ENCODE results near the gene BPIFA3.

BPIFA3 gene

GRCh38 chr20:33235696-33236095, 18.5 kb downstream of the BPIFA3 start, which contains the start of gene BPIFA1:
BPIFA1 (plus strand) TSS chr20:33235996; CDS start chr20:33237712, 1,716 bp downstream.
- no peak within 1 kb of the TSS for H3K4me3 ChIP-seq (ENCODE audit: low read depth, low read length)
- no peak for TF ChIP-seq CTCF (IDR thresholded peaks at IDR 0.05; ENCODE audit: low read depth, low read length)

GRCh38 chr20:33236351-33236750, 19.2 kb downstream of the BPIFA3 start:
- no peak for TF ChIP-seq CTCF (IDR thresholded peaks at IDR 0.05; ENCODE audit: low read depth, low read length)
- H3K4me3 ChIP-seq (ENCODE audit: low read depth, low read length): no peak overlapping the region

DNA sequence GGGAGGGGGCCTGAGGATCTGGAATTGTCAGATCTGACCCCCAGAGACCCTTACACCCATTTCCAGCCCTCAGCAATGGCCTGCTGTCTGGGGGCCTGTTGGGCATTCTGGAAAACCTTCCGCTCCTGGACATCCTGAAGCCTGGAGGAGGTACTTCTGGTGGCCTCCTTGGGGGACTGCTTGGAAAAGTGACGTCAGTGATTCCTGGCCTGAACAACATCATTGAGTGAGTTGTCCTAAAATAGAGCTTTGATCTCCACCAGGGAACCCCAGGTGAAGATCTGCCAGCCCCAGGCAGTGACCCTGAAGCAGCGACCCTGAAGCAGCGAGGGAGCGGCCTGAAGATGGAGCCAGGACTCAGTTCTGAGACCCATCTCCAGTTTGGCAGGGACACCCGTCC, 20.8 kb downstream of the BPIFA3 start:
- no peak for TF ChIP-seq CTCF (IDR thresholded peaks at IDR 0.05; ENCODE audit: low read depth, low read length)
- H3K4me3 ChIP-seq (ENCODE audit: low read depth, low read length): no peak overlapping the region

DNA sequence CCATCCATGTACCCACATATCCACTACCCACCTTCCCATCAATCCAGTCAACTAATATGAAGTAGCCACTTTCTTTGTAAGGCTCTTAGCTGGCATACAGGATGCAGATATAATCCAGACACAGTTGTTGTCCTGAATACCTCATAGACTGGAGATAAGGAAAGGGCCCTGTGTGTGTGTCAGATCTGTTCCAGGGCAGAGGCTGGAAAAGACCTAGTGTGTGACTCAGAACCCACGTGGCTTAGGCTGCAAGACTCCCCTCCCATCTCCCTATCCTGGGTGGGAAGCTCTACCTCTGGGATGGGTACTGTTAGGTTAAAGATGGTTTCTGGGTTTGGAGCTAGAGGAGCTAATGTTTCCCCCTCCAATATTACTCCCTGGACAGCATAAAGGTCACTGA, 22.3 kb downstream of the BPIFA3 start:
- H3K4me3 ChIP-seq (ENCODE audit: low read depth, low read length): no peak overlapping the region
- no peak for TF ChIP-seq CTCF (IDR thresholded peaks at IDR 0.05; ENCODE audit: low read depth, low read length)

DNA sequence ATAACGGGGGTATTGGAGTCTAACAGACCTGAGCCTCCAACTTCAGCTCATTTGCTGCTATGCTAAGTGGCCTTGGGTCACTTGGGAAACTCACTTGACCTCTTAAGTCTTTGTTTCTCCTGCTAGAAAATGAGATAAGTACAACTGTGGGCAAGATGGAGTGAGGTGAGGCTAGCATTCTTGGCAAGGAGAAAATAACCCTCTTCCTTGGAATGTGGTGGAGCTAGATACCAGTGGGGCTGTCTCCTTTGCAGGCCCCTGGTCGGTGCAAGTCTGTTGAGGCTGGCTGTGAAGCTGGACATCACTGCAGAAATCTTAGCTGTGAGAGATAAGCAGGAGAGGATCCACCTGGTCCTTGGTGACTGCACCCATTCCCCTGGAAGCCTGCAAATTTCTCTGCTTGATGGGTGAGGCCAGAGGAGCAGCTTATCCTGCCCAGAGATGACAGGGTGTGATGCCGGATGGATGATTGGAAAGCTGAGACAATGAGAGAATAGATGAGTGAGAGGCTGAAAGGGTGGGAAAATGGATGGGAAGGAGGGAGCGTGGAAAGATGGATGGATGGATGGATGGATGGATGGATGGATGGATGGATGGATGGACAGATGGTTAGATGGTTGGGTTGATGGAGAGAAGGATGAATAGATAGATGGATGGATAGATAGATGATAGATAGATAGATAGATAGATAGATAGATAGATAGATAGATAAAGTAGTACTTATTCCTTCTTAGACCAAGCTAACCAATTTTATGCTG, 23.0 kb downstream of the BPIFA3 start:
- H3K4me3 ChIP-seq (ENCODE audit: low read depth, low read length): no peak overlapping the region
- no peak for TF ChIP-seq CTCF (IDR thresholded peaks at IDR 0.05; ENCODE audit: low read depth, low read length)

GRCh38 chr20:33240923-33241322, 23.8 kb downstream of the BPIFA3 start:
- TF ChIP-seq CTCF (IDR thresholded peaks at IDR 0.05; ENCODE audit: low read depth, low read length): no peak
- no peak overlapping the region for H3K4me3 ChIP-seq (ENCODE audit: low read depth, low read length)

DNA sequence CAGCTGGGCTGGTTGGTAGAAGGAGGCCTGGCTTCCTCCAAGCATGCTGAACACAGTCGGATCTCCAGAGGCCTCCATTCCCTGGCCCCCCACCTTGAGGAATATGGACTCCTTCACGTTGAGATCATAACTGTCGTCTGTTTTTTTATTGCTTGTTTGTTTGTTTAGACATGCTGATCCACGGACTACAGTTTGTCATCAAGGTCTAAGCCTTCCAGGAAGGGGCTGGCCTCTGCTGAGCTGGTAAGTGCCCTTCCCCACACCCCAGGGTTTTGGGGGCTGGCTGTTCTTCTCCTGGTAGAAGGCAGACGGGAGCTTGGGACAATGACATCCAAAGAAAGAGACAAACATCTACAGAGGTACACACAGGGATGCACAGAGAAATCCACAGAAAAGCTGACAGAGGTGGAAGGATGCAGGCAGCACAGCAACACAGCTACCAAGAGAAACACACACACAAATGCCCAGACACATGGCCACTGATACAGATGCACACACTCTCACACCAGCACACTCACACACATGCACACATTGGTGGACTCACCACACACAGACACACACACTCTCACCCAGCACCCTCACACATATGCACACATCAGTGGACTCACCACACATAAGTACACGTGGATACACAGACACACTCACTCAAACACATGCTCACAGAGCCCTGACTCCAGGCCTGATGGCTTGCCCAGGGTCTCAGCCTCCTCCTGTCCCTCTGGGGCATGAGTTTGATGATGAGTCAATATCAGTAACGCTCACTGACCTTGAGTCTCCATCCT, 25.4 kb downstream of the BPIFA3 start:
- TF ChIP-seq CTCF (IDR thresholded peaks at IDR 0.05; ENCODE audit: low read depth, low read length): no peak
- H3K4me3 ChIP-seq (ENCODE audit: low read depth, low read length): no peak overlapping the region
